Hematopoietic multipotent progenitor cell treated with erythropoietin and hydrocortisone succinate and interleukin-3 and kit ligand, for 15 days (in vitro differentiated cells): Measurements from ENCODE around the gene FUT6.

Experiments used
- DNase-seq: peaks from one replicate; pipeline ENCODE4 v3.0.0-alpha.2; 2015; ENCODE audit warnings: low spot score

The FUT6 gene

DNA sequence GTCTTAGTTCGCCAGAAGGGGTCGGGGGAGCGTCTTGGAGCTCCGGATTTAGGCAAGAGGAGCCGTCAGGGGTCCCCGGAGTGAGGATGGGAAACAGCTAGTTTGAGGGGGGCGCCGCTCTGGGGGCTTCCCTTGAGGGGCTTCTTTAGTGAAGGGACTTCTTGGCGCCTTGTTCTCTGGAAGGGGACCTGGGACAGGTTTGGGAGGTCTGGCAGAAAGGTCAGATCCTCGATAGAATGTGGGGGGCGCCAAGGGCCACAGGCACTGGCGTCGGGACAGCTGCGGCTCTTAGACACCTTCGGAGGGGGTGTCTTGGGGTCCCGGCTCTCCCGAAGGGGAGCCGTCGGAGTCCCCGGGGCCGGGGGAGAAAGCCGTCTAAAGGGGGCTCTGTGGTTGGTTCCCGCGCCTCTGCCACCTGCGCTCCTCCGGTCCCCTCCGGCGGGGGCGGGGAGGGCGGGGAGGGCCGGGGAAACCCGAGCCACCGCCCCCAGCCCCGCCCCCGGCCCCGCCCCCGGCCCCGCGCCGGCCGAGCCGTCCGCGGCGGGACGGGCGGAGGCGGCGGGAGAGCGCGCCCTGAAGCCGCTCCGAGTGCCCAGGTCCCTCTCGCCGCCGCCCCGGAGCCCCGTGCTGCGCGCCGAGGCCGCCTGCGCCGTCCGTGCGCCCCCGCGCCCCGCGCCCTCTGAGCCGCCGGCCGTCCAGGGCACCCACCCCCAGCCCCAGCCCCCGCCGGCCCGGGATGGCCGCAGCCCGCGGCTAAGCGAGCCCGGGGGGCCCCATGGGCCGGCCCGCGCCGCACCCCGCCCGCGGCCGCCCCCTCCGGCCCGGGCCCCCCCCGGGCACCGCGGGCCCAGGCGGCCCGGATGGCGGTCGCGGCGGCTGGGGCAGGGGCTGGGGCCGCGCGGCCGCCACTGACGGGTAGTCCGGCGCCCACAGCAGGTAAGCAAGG lies 34.7 kb downstream of the FUT6 start, which contains the start of gene NRTN:
Gene NRTN, plus strand, starts transcription at position 552 of the 946 bp plus-strand sequence. CDS start 19,099 bp downstream, outside the sequence.
- DNase-seq: no peak

DNA sequence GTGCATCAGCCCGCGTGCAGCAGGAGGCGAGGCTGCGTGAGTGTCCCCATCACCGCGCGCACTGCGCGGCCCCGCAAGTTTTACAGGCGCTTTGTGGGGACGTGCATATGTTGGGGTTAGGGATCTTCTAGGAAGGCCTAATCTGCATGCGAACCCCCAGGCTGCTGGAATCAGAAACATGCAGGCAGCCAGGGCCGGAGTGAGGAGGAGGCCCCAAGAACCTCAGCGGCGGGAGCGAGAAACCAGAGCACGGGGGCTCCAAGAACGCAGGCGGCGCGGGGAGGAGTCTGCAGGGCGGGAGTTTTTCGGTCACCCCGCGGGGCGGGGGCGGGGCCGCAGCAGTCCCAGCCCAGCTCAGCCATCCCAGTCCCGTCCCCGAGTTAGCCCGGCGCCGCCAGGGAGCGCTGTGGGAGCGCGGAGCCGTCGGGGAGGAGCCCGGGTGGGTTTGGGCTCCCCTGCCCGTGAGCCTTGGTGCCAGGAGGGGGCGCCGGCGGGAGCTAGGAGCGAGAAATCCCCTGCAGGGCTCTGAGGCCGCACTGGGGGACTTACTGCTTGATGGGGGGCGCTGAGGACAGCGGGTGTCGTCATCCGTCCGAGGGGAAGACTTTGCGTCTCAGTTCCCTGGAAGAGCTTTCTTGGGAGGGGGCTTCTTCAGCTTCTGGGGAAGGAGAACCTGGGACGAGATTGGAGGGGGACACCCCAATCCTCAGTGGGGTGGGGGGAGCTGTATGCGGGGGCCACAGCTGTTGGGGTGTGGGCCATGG lies 35.6 kb downstream of the FUT6 start:
- DNase-seq: peak; percentile 82

DNA sequence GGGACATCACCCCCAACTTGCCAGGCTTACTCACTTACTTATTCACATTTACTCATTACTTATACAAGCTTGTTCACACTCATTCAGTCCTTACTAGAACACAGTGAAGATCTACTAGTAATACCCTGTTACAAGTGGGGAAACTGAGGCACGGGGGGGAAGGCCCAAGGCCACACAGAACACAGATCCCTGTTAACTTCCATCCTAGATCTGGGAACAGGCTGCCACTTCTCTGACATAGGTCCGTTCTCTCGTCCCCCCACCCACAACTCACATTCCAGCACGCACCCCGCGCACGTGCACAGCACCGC lies 36.1 kb downstream of the FUT6 start:
- DNase-seq: no peak

DNA sequence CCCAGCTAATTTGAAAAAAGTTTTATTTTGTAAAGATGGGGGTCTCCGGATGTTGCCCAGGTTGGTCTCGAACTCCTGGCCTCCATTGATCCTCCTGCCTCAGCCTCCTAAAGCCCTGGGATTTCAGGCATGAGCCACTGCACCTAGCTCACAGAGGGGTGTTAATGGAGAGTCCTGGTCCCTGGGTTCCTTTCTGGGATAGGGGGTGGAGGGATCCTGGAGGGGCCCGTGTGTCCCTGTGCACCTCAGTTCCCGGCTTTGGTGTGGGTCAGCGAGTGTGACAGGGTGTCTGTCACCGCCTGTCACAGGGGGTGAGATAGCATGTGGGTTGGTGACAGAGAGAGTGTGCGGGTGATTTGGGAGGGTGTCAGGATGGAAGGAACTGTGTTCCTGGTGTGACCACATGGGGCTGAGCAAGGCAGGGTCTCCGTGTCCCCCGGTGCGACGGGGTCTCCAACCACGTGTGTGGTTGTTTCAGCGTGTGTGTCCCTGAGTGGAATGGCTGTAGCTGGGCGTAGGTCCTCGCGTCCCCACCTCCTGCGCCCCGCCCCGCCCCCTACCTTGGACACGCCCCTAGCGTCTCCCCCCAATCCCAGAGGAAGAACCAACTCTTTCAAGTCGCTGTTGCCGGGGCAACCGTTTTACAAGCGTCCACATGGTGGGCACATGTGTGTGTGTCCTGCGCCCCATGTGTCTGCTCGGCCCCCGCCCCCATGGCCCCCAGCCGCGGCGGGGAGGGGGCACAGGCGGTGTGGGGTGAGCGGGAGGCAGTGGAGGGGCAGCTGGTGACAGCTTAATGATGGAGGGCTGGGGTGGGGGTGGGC lies 37.5 kb downstream of the FUT6 start:
- DNase-seq: peak; percentile 20

DNA sequence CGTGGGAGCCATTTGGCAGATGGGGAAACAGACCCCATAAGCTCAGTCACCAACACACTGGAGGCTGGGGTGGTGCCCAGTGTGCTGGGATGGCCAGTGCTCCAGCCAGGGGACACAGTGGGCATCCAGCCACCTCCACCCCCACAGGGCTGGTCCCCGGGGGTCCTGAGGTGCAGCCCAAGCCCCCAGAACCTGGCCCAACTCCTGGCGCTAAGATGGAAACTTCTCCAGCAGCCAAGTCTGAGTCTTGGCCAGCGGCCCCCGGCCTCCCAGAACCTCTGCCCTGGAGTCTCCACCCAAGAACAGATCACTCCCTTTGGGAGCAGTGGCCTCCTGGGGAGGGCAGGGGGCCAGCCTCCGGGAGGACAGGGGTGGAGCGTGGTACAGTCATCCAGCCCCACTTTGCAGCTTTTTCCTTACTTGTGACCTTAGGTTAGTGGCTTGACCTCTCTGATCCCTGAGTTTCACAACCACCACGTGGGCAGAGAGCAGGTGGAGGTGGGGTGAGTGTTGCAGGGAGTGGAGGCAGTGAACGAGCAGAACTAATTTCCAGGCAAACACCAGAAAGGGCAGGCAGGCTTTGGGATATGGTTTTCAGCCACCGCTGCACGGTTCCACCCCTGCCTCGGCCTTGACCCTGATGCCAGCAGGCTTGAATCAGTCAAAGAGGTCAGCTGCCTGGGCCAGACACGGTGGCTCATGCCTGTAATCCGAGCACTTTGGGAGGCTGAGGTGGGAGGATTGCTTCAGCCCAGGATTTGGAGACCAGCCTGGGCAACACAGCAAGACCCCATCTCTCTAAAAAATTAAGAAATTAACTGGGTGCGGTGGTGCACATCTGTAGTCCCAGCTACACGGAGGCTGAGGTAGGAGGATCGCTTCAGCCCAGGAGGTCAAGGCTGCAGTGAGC lies 38.9 kb downstream of the FUT6 start:
- DNase-seq: no peak

DNA sequence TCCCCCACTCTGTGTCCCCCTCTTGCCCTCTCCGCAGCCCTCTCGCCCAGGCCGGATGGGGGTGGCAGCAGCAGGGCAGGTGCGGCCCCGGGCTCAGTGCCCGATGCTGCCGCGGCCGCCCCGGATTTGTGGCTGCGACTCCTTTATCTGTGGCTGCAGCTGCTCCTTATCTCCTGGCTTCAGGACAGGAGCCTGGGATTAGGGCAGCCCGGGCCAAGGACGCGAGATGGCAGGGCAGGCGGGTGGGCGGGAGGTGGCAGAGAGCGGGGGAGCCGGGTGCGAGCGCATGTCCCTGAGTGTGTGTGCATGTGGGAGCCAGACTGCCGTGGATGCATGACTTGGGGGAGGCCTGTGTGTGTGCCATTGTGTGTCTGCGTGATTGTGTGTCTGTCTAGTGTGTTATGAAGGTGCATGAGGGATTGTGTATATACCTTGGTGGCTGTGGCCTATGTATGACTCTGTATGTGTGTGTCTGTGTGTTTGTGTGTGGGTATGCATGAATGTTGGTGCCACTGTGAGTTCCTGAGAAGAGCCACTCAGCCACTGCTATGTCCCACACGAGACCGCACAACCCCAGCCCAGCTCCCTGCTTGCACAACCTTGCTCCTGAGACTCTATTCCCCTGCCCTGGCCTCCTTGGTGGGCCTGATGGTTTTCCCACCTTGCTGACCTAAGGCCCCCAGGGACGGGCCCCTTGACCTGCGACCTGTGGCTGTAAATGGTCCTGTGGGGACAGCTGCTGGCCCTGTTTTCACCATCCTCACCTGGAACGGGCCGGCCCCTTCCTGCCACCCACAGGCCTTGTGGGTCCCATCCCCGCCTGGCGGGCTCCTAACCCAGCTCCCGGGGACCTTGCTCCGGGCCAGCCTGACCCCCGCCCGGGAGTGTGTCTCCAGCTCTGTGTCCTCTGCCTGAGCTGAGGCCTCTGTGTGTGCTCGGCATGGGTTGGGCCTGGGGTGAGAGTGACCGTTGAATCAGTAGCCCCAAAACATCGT lies 40.0 kb downstream of the FUT6 start:
- DNase-seq: peak; percentile 95

DNA sequence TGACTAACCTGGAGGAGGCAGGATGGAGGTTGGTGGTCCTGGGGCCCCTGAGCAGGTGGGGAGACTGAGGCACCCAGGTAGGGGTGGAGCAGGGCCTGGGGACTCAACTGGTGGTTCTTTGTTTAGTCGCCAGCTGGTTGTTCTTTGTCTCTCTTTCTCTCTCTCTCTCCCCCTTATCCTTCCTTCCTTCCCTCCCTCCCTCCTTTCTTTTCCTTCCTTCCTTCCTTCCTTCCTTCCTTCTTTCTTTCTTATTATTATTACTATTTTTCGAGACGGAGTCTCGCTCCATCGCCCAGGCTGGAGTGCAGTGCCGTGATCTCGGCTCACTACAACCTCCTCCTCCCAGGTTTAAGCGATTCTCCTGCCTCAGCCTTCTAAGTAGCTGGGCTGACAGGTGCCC lies 41.3 kb downstream of the FUT6 start:
- no peak for DNase-seq

DNA sequence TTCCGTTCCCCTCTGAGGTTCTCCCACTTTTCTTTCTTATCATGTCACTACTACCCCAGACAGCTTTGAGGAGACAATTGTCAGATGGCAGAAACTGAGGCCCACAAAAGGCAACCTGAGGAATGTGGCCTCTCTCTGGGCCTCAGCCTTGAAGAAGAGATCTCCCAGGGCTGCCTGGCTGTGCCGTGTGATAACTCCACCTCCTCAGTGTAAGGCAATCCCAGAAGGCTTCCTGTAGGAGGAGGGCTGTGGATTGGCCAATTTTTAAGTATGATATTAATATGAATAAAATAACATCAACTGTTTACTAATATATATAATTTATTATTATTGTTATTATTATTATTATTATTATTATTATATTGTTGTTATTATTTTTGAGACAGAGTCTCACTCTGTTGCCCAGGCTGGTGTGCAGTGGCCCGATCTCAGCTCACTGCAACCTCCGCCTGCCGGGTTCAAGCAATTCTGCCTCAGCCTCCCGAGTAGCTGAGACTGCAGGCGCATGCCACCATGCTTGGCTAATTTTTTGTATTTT lies 44.1 kb downstream of the FUT6 start:
- DNase-seq: no peak

DNA sequence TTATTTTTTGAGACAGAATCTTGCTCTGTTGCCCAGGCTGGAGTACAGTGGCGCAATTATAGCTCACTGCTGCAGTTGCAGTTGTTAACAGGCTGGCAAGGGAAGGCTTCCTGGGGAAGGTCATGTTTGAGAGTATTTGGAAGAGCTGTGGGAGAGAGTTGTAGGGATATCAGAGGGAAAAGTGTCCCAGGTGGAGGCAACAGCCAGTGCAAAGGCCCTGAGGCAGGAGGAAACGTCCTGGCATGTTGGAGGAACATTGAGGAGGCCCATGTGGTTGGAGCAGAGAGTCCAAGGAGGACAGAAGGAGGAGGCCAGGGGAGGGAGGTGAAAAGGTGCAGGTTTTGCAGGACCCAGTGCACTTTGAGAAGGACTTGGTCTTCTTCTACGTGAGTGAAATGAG lies 46.3 kb downstream of the FUT6 start:
- no peak for DNase-seq

DNA sequence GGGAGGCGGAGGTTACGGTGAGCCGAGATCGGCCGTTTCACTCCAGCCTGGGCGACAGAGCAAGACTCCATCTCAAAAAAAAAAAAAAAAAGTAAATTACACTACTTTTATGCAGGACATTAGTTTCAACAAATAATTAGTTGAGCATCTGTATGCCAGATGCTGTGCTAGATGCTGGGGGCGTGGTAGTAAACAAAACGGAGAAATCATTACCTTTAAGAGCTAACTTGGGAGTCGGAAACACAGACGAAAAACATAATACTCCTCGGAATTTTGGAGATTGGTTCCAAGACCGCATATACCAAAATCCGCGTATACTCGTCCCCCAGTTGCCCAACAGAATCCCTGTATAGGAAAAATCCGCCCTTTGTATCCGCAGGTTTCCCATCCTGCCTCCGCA lies 47.3 kb downstream of the FUT6 start:
- DNase-seq: no peak

DNA sequence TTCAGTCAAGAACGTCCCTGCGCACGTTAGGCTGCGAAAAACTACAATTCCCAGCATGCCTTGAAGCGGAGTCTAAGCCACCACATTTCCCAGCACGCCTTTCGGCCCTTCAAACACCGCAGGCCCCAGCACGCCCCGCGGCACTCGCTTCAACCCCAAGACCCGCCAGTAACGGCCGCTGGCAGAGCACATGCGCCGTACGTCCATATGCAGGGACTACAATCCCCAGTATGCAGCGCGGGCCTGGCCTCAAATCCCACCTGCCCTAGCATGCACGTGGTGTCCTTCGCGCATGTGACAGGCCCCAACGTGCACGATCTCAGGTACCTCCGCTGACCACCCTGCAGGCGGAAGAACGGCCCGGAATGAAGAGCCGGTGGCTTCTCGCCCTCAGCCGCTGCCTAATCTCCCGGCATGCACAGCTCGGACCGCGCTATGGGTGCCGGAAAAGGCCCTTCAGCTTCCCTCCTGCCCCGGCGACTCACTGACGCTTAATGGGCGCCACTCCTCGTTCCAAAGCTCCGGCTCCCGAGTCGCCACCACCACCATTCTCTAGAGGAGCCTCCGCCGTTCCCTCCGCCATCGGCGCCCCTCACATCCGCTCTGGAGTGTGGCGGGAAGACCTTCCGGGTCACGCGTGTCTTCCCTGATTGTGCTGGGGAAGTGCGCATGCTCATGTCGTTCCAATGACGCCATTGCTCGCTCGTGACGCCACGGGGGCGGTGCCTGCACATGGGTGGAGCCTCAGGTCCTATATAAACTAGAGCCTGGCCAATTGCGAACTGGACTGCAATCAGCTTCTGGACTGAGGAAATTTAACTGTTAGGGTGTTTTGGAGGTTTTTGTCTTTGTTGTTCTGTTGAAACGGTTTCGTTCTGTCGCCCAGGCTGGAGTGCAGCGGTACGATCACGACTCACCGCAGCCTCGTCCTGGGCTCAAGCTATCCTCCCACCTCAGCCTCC lies 48.7 kb downstream of the FUT6 start, which contains the start of gene DUS3L:
Gene DUS3L, minus strand, starts transcription at position 605 of the 962 bp plus-strand sequence. Its CDS starts 22 bp downstream, at position 583.
- peak; percentile 98 for DNase-seq

DNA sequence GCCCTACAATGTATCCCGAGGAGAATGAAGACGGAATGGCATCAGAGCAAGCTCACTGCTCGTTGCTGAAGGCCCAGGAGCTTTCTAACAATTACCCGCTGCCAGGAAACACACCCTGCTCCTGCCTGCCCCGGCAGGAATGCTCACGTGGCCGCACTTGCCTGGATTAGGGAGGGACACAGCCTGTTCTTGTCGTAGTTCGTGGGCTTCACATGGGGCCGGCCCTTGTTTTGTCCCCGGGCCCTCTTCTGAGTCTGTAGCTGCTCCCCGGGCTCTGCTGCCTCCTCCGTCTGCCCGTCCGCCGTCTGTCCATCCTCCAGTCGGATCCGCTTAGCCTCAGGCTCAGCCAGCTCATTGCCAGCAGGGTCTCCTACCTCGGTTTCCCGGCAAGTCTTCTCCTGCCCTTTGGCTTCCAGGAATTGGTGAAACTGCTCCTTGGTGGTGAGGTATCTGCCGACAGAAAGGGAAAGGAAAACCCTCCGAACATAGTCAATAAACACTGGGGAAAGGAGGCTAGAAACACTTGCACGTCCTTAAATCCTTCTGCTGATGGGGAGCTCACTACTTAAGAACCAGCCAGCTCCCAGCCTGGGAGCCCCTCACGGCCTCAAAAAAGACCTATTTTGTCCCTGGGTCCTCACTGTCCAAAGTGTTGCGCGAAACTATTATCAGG lies 49.5 kb downstream of the FUT6 start:
- no peak for DNase-seq

DNA sequence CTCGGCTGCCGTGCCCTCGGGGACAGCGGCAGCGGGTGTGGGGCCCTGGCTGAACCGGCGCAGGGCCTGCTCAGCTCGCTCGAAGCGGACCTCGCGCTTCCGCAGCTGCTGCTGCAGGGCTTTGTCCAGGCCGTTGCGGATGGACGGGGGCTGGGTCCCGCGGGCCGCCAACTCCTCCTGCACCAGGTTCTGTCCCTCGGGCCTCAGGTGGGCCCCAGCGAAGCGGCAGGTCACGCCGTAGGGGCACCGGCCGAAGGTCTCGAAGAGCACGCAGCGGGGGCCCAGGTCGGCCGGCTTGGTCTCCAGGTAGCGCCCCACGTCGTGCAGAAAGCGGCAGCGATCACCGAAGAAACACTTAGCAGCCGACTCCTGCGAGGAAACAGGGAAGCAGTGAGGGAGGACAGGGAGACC lies 50.1 kb downstream of the FUT6 start:
- DNase-seq: no peak

DNA sequence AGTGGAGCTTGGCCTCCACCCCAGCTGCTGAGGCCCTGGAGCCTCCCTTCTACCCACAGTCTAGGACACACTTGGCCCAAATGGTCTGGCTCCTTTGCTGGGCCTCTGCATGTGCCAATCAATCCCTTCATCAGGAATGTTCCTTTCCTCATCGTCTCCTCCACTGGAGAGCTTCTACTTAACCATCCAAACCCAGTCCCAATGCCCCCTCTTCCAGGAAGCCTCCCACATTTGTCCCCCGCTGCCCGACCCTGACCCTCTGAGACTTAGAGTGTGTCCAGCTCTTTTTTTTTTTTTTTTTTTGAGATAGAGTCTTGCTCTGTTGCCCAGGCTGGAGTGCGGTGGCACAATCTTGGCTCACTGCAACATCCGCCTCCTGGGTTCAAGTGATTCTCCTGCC lies 51.1 kb downstream of the FUT6 start:
- DNase-seq: no peak

DNA sequence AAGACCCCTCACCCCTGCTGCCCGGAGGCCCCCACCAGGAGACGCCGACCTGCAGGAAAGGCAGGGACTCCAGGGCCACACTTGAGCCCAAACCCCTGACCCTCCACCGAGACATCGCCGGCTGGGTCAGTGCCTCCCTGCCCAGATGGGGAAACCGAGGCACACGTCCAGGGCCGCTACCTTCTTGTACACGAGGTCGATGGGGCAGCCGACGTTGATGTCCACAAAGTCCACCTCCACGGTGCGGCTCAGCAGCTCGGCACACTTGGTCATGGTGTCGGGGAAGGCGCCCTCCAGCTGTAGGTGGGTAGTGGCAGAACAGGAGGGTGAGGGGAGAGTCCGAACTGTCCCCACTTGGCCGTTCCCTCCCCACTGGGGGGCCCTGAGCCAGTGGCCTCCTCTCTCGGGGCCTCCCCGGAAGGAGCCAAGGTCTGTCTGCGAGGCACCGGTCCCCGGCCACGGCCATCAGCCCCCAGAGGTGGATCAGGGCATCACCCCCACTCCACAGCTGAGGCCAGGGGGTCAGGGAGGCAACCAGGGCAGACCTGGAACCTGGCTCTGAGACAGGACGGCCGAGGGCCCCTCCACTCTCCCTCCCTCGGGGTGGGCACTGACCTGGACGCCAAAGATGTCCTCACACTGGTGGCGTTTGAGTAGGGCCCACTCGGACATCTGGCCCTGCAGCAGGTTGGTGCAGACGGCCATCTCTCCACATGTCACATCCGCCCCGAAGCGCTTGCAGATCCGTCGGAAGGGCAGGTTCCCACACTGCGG lies 51.9 kb downstream of the FUT6 start:
- DNase-seq: no peak

DNA sequence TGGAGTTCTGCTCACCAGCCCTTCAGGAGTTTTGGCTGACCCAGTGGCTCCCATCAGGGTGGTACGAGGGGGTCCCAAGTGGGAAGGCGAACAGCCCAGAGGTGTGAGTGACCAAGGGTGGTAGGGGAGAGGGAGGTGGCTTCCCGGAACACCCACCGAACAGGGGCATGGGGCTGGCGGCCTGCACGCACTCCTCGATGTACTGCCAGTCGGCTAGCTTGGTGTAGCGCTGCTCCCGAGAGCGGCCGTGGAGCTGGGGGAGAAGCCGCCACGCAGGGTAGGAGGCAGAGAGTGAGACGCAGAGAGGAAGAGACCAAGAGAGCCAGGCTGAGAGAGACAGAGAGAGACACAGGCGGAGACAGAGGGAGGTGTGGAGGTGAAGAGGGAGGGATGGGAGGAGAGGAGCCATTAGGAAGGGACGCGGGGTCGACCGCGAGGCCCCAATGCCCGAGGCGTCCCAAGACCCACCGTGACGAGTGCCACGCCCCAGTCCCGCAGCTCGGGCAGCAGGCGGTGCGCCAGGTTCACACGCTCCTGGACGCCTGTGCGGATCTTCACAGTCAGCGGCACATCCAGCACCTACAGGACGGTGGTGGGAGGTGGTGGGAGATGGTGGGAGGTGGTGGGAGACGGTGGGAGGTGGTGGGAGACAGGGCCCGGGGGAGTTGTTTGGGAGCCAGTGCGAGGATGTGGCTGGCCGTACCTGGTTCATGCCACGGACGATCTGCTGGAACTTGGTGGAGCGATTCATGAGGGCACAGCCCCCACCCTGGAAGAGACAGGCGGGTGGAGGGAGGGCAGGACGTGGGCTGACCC lies 52.7 kb downstream of the FUT6 start:
- DNase-seq: no peak
